Measurements from ENCODE around the gene GRHL1. TPM values are rescaled to one million over a fixed set of nuclear protein-coding genes. Genes with fewer than 3 reads are reported as not detected.

Gene GRHL1
- polyA plus RNA-seq, 1 of the 3 experiments (the other 2 are of a cell fraction) = 1.0 TPM

- H3K79me2 ChIP-seq (ENCODE audit: insufficient read depth) = peaks cover 34% of the 10 kb centered on the region; the same call in 1 of the 2 replicates
- no peak for DNase-seq
- H3F3A ChIP-seq (replicated peaks; ENCODE audit: insufficient read depth) = peaks cover 17% of the 10 kb centered on the region
- H3K27me3 ChIP-seq (ENCODE audit: insufficient read depth) = no peaks in the 10 kb centered on the region
- H3K9me3 ChIP-seq = no peaks in the 10 kb centered on the region
- H3K4me1 ChIP-seq (ENCODE audit: control insufficient read depth in 1 of 2, insufficient read depth in 2 of 2, low read depth in 1 of 2, low read length in 1 of 2) = peaks cover 6 to 22% of the 10 kb centered on the region in 2 experiments; a peak in 1 of 4 replicates
- 94% methylated on average over 20 of the region's 20 CpGs for WGBS (ENCODE audit: low lambda C conversion rate)
- POLR2A ChIA-PET = interaction anchor here (1.3 kb wide), 1 partner anchor 26 kb away, joined by 3 read pairs; no protein-coding TSS in a partner anchor
- no peak overlapping the region for H3K4me2 ChIP-seq
- H3K36me3 ChIP-seq (replicated peaks in 1 of 2; ENCODE audit: control insufficient read depth in 1 of 2, insufficient read depth in 2 of 2, low read length in 1 of 2) = peaks cover 9 to 19% of the 10 kb centered on the region in 2 experiments
- H3K9me2 ChIP-seq = no peaks in the 10 kb centered on the region
- H3K9ac ChIP-seq = no peak overlapping the region
- CTCF ChIA-PET = interaction anchor here (1.2 to 13.0 kb wide), 11 partner anchors 10 to 275 kb away, joined by 3 to 357 read pairs (median 22); partner anchors contain the start of gene TAF1B
- no peak overlapping the region for H2AFZ ChIP-seq (ENCODE audit: low read depth)
- no peak overlapping the region for H3K27ac ChIP-seq (ENCODE audit: low read depth in 2 of 2, low read length in 1 of 2)
- no peak overlapping the region for H3K4me3 ChIP-seq (ENCODE audit: low read depth in 2 of 2, low read length in 1 of 2)
- no peak for TF ChIP-seq USF2 (IDR thresholded peaks at IDR 0.05; ENCODE audit: borderline replicate concordance, low read depth, low read length)
- H4K20me1 ChIP-seq (ENCODE audit: insufficient read depth) = peaks cover 35% of the 10 kb centered on the region
Observed at GRCh38 chr2:10045561-10046355, 94.3 kb downstream of the GRHL1 start.

GRCh38 chr2:10046931-10047330 is 95.4 kb downstream of the GRHL1 start:
- H4K20me1 ChIP-seq (ENCODE audit: insufficient read depth) = peaks cover 35% of the 10 kb centered on the region
- H3K27me3 ChIP-seq (ENCODE audit: insufficient read depth) = no peaks in the 10 kb centered on the region
- ChIA-PET CTCF (interaction anchor here (0.8 to 13.0 kb wide), 20 partner anchors 8 to 612 kb away, joined by 3 to 357 read pairs (median 6); partner anchors contain the start of gene TAF1B), POLR2A (no interaction called here)
- no peak overlapping the region for H3K4me3 ChIP-seq (ENCODE audit: low read depth in 2 of 2, low read length in 1 of 2)
- peaks cover 17% of the 10 kb centered on the region for H3F3A ChIP-seq (replicated peaks; ENCODE audit: insufficient read depth)
- no peak for DNase-seq
- TF ChIP-seq SMC3 (IDR thresholded peaks at IDR 0.05; ENCODE audit: low read depth, low read length) (no peak), MXI1 (IDR thresholded peaks at IDR 0.05; ENCODE audit: low read depth, low read length) (no peak), NRF1 (IDR thresholded peaks at IDR 0.05; ENCODE audit: low read depth, low read length) (no peak), TEAD4 (IDR thresholded peaks at IDR 0.05; ENCODE audit: borderline replicate concordance, insufficient read depth) (no peak), USF1 (IDR thresholded peaks at IDR 0.05; ENCODE audit: borderline replicate concordance, low read depth) (no peak)
- H3K27ac ChIP-seq (ENCODE audit: low read depth in 2 of 2, low read length in 1 of 2) = no peak overlapping the region; a peak in 1 of 4 replicates
- no peak overlapping the region for H2AFZ ChIP-seq (ENCODE audit: low read depth)
- H3K9ac ChIP-seq = no peak overlapping the region
- 91% methylated on average over 7 of the region's 7 CpGs for WGBS (ENCODE audit: low lambda C conversion rate)
- no peak overlapping the region for H3K4me2 ChIP-seq
- H3K9me3 ChIP-seq = no peaks in the 10 kb centered on the region
- H3K36me3 ChIP-seq (replicated peaks in 1 of 2; ENCODE audit: control insufficient read depth in 1 of 2, insufficient read depth in 2 of 2, low read length in 1 of 2) = peaks cover 11 to 21% of the 10 kb centered on the region in 2 experiments
- peaks cover 6 to 22% of the 10 kb centered on the region in 2 experiments; a peak in 1 of 4 replicates for H3K4me1 ChIP-seq (ENCODE audit: control insufficient read depth in 1 of 2, insufficient read depth in 2 of 2, low read depth in 1 of 2, low read length in 1 of 2)
- H3K79me2 ChIP-seq (ENCODE audit: insufficient read depth) = peaks cover 34% of the 10 kb centered on the region; the same call in 1 of the 2 replicates
- H3K9me2 ChIP-seq = no peaks in the 10 kb centered on the region

Data from SK-N-SH (cell line).